OCI-LY3 (cell line): ENCODE data around the gene PDGFC.

Experiments used
- CTCF ChIP-seq: fragments of 200-600, 300-600 bp; sonication (generic); IDR thresholded peaks from 2 replicates; pipeline ENCODE4 v1.5.1; 2014; ENCODE audit warnings: antibody characterized with exemption, low read length, low read depth
- EZH2phosphoT487 ChIP-seq: fragments of 200-600 bp; shearing (Covaris generic); IDR thresholded peaks from 2 replicates; pipeline ENCODE4 v1.6.1; 2018; ENCODE audit warnings: antibody characterized with exemption, mixed run types, low read depth

DNA sequence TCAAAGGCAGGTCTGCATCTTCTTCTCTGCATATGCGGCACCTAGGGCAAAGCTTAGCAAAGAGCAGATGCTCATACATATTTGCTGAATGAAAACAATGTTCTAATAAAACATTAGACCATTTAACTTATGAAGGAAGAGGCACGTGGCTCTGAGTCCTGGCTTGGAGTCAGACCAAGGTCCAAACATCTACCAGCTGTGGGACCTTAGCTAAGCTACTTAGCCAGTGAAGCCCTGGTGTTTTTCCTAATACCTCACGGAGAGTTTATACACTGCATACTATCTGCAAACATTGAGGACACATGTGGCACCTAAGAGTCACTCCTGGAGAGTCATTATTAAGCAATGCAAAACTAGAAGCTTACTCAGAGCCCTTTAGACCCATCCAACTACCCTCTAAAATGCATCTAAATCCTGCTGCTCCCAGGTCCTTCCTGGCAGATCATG lies 9.0 kb downstream of the PDGFC start:
- no peak for TF ChIP-seq CTCF
- TF ChIP-seq EZH2phosphoT487, result no peak
